Measurements from ENCODE around the gene HPS4. TPM values are rescaled to one million over a fixed set of nuclear protein-coding genes. Genes with fewer than 3 reads are reported as not detected.

The HPS4 gene
- total and polyA plus RNA-seq, 2 experiments from 2014 or later: 16.2 to 27.1 TPM

- no peaks in the 10 kb centered on the region for H3K9me2 ChIP-seq (ENCODE audit: insufficient read depth)
- H2AFZ ChIP-seq: no peak overlapping the region
- in situ Hi-C loops (cut with MboI): no loop called here
- H3K27ac ChIP-seq: no peak overlapping the region
- no peak for DNase-seq
- H3K79me2 ChIP-seq (ENCODE audit: insufficient read depth): peaks cover 8% of the 10 kb centered on the region
- H3K36me3 ChIP-seq (ENCODE audit: low read depth): peaks cover 73% of the 10 kb centered on the region
- H3K9me3 ChIP-seq (ENCODE audit: low read depth): no peaks in the 10 kb centered on the region
- no peak overlapping the region for H3K4me2 ChIP-seq (ENCODE audit: unreplicated experiment)
- H3K9ac ChIP-seq: no peak overlapping the region
- H3K27me3 ChIP-seq (replicated peaks; ENCODE audit: insufficient read depth): no peaks in the 10 kb centered on the region
- no peak overlapping the region for H3K4me3 ChIP-seq
- peaks cover 24% of the 10 kb centered on the region for H3F3A ChIP-seq (ENCODE audit: insufficient read depth)
- no peaks in the 10 kb centered on the region for H4K20me1 ChIP-seq (ENCODE audit: insufficient read depth)
- 15 to 38% methylated on average over 1 of the region's 1 CpG for WGBS, 2 experiments (ENCODE audit: low coverage in 1 of 2, low lambda C conversion rate in 2 of 2, missing lambda C conversion rate in 2 of 2)
- TF ChIP-seq EZH2 (IDR thresholded peaks at IDR 0.05; ENCODE audit: insufficient read depth, poor library complexity, severe bottlenecking): no peak
- TF ChIP-seq EZH2phosphoT487 (IDR thresholded peaks at IDR 0.05; ENCODE audit: insufficient read depth, low read depth): no peak
- H3K4me1 ChIP-seq (ENCODE audit: insufficient read depth): peaks cover 7% of the 10 kb centered on the region
These were observed 20.2 kb upstream of the HPS4 start for GRCh38 chr22:26503758-26504157.

GRCh38 chr22:26502688-26503561, 19.3 kb upstream of the HPS4 start:
- Histone ChIP-seq H3K36me3 (ENCODE audit: low read depth) (peaks cover 74% of the 10 kb centered on the region), H3K27ac (no peak overlapping the region), H3K4me1 (ENCODE audit: insufficient read depth) (peaks cover 7% of the 10 kb centered on the region), H3K9ac (no peak overlapping the region), H3K27me3 (replicated peaks; ENCODE audit: insufficient read depth) (no peaks in the 10 kb centered on the region), H2AFZ (no peak overlapping the region), H3K4me3 (no peak overlapping the region), H4K20me1 (ENCODE audit: insufficient read depth) (no peaks in the 10 kb centered on the region), H3K9me3 (ENCODE audit: low read depth) (no peaks in the 10 kb centered on the region), H3F3A (ENCODE audit: insufficient read depth) (peaks cover 24% of the 10 kb centered on the region), H3K79me2 (ENCODE audit: insufficient read depth) (peaks cover 5% of the 10 kb centered on the region), H3K9me2 (ENCODE audit: insufficient read depth) (no peaks in the 10 kb centered on the region), H3K4me2 (ENCODE audit: unreplicated experiment) (no peak overlapping the region)
- no peak for TF ChIP-seq EZH2phosphoT487 (IDR thresholded peaks at IDR 0.05; ENCODE audit: insufficient read depth, low read depth)
- TF ChIP-seq EZH2 (IDR thresholded peaks at IDR 0.05; ENCODE audit: insufficient read depth, poor library complexity, severe bottlenecking): no peak
- in situ Hi-C loops (cut with MboI): no loop called here
- DNase-seq: peak; percentile 47
- 57 to 68% methylated on average over 3 of the region's 3 CpGs for WGBS, 2 experiments (ENCODE audit: low coverage in 1 of 2, low lambda C conversion rate in 2 of 2, missing lambda C conversion rate in 2 of 2)

GRCh38 chr22:26501996-26502395, 18.4 kb upstream of the HPS4 start:
- Histone ChIP-seq H3K9me3 (ENCODE audit: low read depth) (no peaks in the 10 kb centered on the region), H3K9ac (no peak overlapping the region), H3K27me3 (replicated peaks; ENCODE audit: insufficient read depth) (no peaks in the 10 kb centered on the region), H3K4me3 (no peak overlapping the region), H3K79me2 (ENCODE audit: insufficient read depth) (peaks cover 5% of the 10 kb centered on the region), H4K20me1 (ENCODE audit: insufficient read depth) (no peaks in the 10 kb centered on the region), H3K4me1 (ENCODE audit: insufficient read depth) (peaks cover 7% of the 10 kb centered on the region), H2AFZ (no peak overlapping the region), H3F3A (ENCODE audit: insufficient read depth) (peaks cover 24% of the 10 kb centered on the region), H3K4me2 (ENCODE audit: unreplicated experiment) (no peak overlapping the region), H3K9me2 (ENCODE audit: insufficient read depth) (no peaks in the 10 kb centered on the region), H3K36me3 (ENCODE audit: low read depth) (peaks cover 70% of the 10 kb centered on the region), H3K27ac (no peak overlapping the region)
- 84 to 89% methylated on average over 2 of the region's 2 CpGs for WGBS, 2 experiments (ENCODE audit: low coverage in 1 of 2, low lambda C conversion rate in 2 of 2, missing lambda C conversion rate in 2 of 2)
- in situ Hi-C loops (cut with MboI): no loop called here
- DNase-seq: no peak
- no peak for TF ChIP-seq EZH2phosphoT487 (IDR thresholded peaks at IDR 0.05; ENCODE audit: insufficient read depth, low read depth)
- TF ChIP-seq EZH2 (IDR thresholded peaks at IDR 0.05; ENCODE audit: insufficient read depth, poor library complexity, severe bottlenecking): no peak

GRCh38 chr22:26499188-26499703, 15.7 kb upstream of the HPS4 start:
- H3K4me3 ChIP-seq: no peak overlapping the region
- H3K9me2 ChIP-seq (ENCODE audit: insufficient read depth): no peaks in the 10 kb centered on the region
- no peak overlapping the region for H3K4me2 ChIP-seq (ENCODE audit: unreplicated experiment)
- no peaks in the 10 kb centered on the region for H3K9me3 ChIP-seq (ENCODE audit: low read depth)
- no peak overlapping the region for H3K27ac ChIP-seq
- H4K20me1 ChIP-seq (ENCODE audit: insufficient read depth): no peaks in the 10 kb centered on the region
- no peak for DNase-seq
- H3K79me2 ChIP-seq (ENCODE audit: insufficient read depth): peaks cover 5% of the 10 kb centered on the region
- TF ChIP-seq EZH2 (IDR thresholded peaks at IDR 0.05; ENCODE audit: insufficient read depth, poor library complexity, severe bottlenecking) (no peak), EZH2phosphoT487 (IDR thresholded peaks at IDR 0.05; ENCODE audit: insufficient read depth, low read depth) (no peak)
- H2AFZ ChIP-seq: no peak overlapping the region
- H3F3A ChIP-seq (ENCODE audit: insufficient read depth): peaks cover 24% of the 10 kb centered on the region
- no peak overlapping the region for H3K9ac ChIP-seq
- no peaks in the 10 kb centered on the region for H3K27me3 ChIP-seq (replicated peaks; ENCODE audit: insufficient read depth)
- in situ Hi-C loops (cut with MboI): no loop called here
- peaks cover 7% of the 10 kb centered on the region for H3K4me1 ChIP-seq (ENCODE audit: insufficient read depth)
- WGBS, 2 experiments (ENCODE audit: low coverage in 1 of 2, low lambda C conversion rate in 2 of 2, missing lambda C conversion rate in 2 of 2): 91 to 92% methylated on average over 25 of the region's 25 CpGs
- peaks cover 60% of the 10 kb centered on the region for H3K36me3 ChIP-seq (ENCODE audit: low read depth)
